Brain microvascular endothelial cell (primary cell): Measurements from ENCODE around the gene VPS4B.

Source experiments
- DNase-seq: peaks from one replicate; pipeline ENCODE4 v3.0.0-alpha.2; 2020
- H3K27ac ChIP-seq: fragments of 250-450 bp; sonication (Bioruptor Pico); 2 replicates; pipeline ENCODE4 v1.5.1; 2020; ENCODE audit warnings: mild to moderate bottlenecking, moderate library complexity
- H3K27me3 ChIP-seq: fragments of 250-450 bp; sonication (Bioruptor Pico); replicated peaks from 2 replicates; pipeline ENCODE4 v1.5.1; 2020; ENCODE audit warnings: mild to moderate bottlenecking
- H3K36me3 ChIP-seq: fragments of 250-450 bp; sonication (Bioruptor Pico); replicated peaks from 2 replicates; pipeline ENCODE4 v1.5.1; 2020; ENCODE audit warnings: mild to moderate bottlenecking
- H3K4me3 ChIP-seq: 2 replicates; pipeline ENCODE4 v1.5.1; 2011; ENCODE audit warnings: low read depth, mild to moderate bottlenecking, control low read depth, low read length, moderate library complexity
- in situ Hi-C: cut with HindIII; loops from 2 replicates; pipeline ENCODE4 v1.10.0; 2017; ENCODE audit warnings: low sequenced_read_pairs, low pct_ligation_motif_present
- TF ChIP-seq, protein P1 (sequence below): IDR thresholded peaks from 2 replicates; pipeline ENCODE4 v1.5.1; 2011; ENCODE audit warnings: low read depth, mild to moderate bottlenecking, moderate library complexity, low read length, control low read depth, inconsistent platforms; ENCODE audit errors: missing control alignments

The VPS4B gene

DNA sequence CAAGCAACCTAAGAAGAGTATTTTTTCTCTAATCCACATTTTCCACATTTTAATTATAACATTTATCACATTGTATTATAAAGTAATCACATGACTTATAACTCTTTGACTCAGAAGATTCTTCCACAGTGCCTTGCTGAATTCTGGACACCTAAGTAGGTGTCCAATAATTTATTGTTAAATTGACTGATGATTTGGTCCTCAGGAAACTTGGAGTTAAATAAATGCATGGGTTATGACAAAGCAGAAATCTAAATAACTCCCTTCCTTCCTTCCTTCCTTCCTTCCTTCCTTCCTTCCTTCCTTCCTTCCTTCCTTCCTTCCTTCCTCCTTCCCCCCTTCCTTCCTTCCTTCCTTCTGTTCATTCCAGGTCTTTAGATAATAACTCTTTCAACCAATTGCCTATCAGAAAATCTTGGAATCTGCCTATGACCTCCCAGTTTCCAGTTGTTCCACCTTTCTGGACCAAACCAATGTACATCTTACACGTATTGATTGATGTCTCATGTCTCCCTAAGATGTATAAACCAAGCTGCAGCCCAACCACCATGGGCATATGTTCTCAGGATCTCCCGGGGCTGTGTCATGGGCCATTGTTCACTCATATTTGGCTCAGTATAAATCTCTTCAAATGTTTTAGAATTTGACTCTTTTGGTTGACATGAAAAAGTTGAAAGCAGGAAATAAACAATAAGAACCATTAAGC, 44.8 kb downstream of the VPS4B start:
- Histone ChIP-seq H3K36me3 (no peaks in the 10 kb centered on the region), H3K27me3 (no peaks in the 10 kb centered on the region), H3K4me3 (no peak overlapping the region), H3K27ac (no peak overlapping the region)
- DNase-seq, result no peak
- TF ChIP-seq, protein P1, sequence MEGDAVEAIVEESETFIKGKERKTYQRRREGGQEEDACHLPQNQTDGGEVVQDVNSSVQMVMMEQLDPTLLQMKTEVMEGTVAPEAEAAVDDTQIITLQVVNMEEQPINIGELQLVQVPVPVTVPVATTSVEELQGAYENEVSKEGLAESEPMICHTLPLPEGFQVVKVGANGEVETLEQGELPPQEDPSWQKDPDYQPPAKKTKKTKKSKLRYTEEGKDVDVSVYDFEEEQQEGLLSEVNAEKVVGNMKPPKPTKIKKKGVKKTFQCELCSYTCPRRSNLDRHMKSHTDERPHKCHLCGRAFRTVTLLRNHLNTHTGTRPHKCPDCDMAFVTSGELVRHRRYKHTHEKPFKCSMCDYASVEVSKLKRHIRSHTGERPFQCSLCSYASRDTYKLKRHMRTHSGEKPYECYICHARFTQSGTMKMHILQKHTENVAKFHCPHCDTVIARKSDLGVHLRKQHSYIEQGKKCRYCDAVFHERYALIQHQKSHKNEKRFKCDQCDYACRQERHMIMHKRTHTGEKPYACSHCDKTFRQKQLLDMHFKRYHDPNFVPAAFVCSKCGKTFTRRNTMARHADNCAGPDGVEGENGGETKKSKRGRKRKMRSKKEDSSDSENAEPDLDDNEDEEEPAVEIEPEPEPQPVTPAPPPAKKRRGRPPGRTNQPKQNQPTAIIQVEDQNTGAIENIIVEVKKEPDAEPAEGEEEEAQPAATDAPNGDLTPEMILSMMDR, result no peak
- in situ Hi-C loops, result no loop called here

DNA sequence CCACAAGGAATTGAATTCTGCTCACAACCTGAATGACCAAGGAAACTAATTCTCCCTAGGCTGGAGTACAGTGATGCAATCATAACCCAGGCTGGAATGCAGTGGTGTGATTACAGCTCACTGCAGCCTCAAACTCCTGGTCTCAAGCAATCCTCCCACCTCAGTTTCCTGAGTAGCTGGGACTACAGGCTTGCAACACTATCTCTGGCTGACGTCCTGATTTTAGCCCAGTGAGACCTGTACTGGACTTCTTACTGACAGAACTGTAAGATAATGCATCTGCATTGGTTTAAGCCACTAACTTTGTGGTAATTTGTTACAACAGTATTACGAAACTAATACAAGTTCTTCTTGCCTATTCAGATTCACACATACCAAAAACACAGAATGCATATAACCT, 45.7 kb downstream of the VPS4B start:
- Histone ChIP-seq H3K36me3 (no peaks in the 10 kb centered on the region), H3K27ac (no peak overlapping the region), H3K4me3 (no peak overlapping the region), H3K27me3 (no peaks in the 10 kb centered on the region)
- DNase-seq, result peak; percentile 54
- TF ChIP-seq, protein P1, result no peak
- in situ Hi-C loops, result no loop called here

DNA sequence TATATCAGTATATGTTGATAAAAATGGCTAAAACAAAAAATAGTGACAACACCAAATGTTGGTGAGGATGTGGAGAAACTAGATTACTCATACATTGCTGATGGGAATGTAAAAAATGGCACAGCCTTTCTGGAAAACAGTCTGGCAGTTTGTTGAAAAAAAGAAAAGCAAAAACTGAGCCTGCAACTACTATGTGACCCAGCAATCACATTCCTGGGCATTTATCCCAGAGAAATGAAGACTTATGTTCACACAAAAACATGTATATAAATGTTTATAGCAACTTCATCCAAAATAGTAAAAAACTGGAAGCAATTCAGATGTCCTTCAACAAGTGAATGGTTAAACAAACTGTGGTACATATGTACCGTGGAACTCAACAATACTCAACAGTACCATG, 47.7 kb downstream of the VPS4B start:
- in situ Hi-C loops, result no loop called here

DNA sequence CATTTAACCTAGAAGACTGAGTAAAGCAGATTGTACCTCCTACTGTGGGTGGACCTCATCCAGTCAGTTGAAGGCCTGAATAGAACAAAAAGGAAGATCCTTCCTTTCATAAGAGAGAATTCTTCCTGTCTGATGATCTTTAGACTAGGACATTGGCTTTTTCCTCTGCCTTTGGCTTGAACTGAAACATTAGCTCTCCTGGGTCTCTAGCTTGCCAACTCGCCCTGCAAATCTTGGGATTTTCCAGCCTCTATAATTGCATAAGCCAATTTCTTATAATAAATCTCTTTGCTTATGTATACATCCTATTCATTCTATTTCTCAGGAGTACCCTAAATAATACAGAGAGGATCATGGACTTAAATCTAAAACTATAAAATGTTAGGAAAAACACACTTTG, 49.1 kb downstream of the VPS4B start:
- H3K27ac ChIP-seq, result no peak overlapping the region
- H3K36me3 ChIP-seq, result no peaks in the 10 kb centered on the region
- no peak overlapping the region for H3K4me3 ChIP-seq
- no peak for DNase-seq
- H3K27me3 ChIP-seq, result no peaks in the 10 kb centered on the region
- in situ Hi-C loops, result no loop called here
- TF ChIP-seq, protein P1, result no peak

More for the DNA sequence above, 47.7 kb downstream of the VPS4B start:
- H3K27me3 ChIP-seq, result no peaks in the 10 kb centered on the region
- H3K36me3 ChIP-seq, result no peaks in the 10 kb centered on the region
- H3K27ac ChIP-seq, result no peak overlapping the region
- TF ChIP-seq, protein P1, result no peak
- H3K4me3 ChIP-seq, result no peak overlapping the region
- no peak for DNase-seq

DNA sequence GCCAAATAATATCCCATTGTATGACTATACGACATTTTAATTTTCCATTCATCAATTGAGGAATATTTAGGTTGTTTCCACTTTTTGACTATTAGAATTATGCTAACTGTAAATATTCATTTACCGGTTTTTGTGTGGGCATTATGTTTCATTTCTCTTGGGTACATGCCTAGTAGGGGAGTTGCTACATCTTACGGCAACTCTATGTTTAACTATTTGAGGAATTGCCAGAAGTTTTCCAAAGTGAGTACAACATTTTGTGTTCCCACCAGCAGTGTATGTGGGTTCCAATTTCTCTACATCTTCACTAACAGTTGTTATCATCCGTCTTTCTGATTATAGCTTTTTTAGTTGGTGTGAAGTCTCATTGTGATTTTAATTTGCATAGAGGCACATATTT, 53.7 kb downstream of the VPS4B start:
- H3K36me3 ChIP-seq, result no peaks in the 10 kb centered on the region
- H3K4me3 ChIP-seq, result no peak overlapping the region
- H3K27me3 ChIP-seq, result no peaks in the 10 kb centered on the region
- DNase-seq, result no peak
- TF ChIP-seq, protein P1, result no peak
- H3K27ac ChIP-seq, result no peak overlapping the region
- in situ Hi-C loops, result no loop called here
